Measurements from ENCODE around the gene PRELP.

Gene PRELP

DNA sequence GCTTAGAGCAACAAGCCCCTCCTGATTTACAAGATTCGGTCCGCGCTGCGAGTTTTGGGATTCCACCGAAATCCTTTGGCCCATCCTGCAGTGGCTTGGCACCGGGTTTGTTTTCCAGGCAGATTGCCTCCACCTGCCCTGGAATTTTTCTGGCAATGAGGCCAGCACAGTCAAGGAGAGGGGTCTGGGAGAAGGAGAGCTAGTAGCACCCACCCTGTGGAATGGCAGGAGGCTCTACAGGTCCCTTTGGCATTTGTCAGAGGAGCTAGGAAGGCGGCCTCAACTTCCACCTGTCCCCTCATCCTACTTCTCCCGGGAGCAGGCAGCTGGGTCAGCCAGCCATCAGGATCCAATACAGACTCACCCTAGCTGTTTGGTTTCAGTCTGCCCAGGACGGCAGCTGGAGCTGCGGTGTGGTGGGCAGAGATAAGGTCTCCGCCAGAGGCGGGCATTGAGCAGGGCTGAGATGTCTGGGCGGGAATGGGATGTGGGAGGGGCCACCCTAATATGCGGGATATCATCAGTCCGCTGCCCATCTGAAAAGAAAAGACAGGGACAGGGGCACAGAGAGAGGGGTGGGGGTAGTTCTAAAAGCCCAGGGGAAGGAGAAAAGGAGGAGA is 37.8 kb upstream of the PRELP start:
- no peak overlapping the region for H3K4me3 ChIP-seq (replicated peaks in 1 of 2; ENCODE audit: low read depth in 2 of 2, low read length in 2 of 2)
- TF ChIP-seq, protein P1, sequence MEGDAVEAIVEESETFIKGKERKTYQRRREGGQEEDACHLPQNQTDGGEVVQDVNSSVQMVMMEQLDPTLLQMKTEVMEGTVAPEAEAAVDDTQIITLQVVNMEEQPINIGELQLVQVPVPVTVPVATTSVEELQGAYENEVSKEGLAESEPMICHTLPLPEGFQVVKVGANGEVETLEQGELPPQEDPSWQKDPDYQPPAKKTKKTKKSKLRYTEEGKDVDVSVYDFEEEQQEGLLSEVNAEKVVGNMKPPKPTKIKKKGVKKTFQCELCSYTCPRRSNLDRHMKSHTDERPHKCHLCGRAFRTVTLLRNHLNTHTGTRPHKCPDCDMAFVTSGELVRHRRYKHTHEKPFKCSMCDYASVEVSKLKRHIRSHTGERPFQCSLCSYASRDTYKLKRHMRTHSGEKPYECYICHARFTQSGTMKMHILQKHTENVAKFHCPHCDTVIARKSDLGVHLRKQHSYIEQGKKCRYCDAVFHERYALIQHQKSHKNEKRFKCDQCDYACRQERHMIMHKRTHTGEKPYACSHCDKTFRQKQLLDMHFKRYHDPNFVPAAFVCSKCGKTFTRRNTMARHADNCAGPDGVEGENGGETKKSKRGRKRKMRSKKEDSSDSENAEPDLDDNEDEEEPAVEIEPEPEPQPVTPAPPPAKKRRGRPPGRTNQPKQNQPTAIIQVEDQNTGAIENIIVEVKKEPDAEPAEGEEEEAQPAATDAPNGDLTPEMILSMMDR (IDR thresholded peaks at IDR 0.05; ENCODE audit: low read depth, low read length): no peak

DNA sequence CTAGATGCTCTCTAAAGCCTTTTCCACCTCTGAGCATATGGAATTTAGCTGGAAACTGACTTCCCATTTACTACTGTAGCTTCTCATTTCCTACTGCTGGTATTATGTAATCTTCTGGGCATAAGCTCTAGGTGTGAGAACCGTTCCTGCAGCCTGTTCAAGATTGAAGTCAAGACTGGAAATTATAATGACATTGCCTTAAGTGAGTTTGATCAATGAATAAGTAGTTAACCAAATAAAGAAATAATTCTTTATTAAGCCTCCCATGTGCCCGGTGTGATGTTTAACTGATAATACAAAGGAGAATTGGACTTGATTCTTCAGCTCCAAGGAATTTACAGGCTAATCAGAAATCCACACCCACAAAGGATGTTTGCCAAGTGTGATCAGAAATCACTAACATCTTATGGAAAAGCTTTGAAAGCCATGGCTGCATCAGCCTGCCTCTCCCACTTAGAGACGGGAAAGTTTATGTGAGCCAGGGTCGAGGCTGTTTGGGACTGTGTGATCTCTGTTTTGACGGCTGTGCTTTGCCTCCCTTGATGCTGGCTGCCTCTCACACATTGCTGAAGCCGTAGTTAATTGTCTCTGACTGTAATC is 36.4 kb upstream of the PRELP start:
- H3K4me3 ChIP-seq (replicated peaks in 1 of 2; ENCODE audit: low read depth in 2 of 2, low read length in 2 of 2): no peak overlapping the region
- TF ChIP-seq, protein P1 (IDR thresholded peaks at IDR 0.05; ENCODE audit: low read depth, low read length): no peak
- DNase-seq (ENCODE audit: low read depth in 2 of 2): no peak

More for the DNA sequence above, 37.8 kb upstream of the PRELP start:
- no peak for DNase-seq (ENCODE audit: low read depth in 2 of 2)

DNA sequence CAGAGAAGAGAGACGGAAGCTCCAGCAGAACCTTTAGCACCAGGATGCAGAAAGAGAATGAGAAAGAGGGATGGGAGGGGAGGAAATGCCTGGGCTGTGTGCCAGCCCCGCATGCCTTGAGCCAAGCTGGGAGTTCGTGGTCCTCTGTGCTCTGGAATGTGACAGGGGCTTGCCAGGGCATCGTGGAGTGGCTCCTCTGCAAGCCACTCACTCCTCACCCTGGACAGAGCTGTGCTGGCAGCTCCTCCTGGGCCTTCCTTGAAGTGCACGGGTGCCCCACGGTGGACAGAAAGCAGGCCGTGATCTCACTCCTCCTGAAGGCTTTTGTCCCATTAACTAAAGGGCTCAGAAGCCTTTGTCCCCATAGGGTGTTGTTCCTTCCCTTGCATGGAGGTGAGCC is 34.8 kb upstream of the PRELP start:
- TF ChIP-seq, protein P1 (IDR thresholded peaks at IDR 0.05; ENCODE audit: low read depth, low read length): peak; percentile 60
- H3K4me3 ChIP-seq (replicated peaks in 1 of 2; ENCODE audit: low read depth in 2 of 2, low read length in 2 of 2): no peak overlapping the region
- DNase-seq (ENCODE audit: low read depth in 2 of 2): peak; percentile 70 to 95

DNA sequence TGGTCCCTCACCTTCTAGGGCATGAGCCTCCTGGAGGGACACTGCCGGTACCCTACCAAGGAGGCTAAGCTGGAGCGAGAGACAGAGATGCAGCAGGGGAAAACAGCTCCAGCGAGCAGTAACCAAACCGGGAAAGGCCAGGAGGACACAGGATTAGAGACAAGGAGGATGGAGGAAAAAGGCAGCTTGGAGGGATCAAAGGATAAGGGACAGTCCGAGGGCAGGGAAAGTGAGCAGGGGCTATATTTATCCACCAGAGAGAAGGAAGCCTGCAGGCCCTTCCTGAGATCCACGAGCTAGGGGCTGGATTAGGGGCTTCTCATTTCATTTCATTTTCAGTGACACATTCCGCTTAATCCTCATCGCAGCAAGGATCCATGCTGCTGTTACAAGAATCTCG is 33.8 kb upstream of the PRELP start:
- DNase-seq (ENCODE audit: low read depth in 2 of 2): no peak
- TF ChIP-seq, protein P1 (IDR thresholded peaks at IDR 0.05; ENCODE audit: low read depth, low read length): no peak
- H3K4me3 ChIP-seq (replicated peaks in 1 of 2; ENCODE audit: low read depth in 2 of 2, low read length in 2 of 2): no peak overlapping the region

DNA sequence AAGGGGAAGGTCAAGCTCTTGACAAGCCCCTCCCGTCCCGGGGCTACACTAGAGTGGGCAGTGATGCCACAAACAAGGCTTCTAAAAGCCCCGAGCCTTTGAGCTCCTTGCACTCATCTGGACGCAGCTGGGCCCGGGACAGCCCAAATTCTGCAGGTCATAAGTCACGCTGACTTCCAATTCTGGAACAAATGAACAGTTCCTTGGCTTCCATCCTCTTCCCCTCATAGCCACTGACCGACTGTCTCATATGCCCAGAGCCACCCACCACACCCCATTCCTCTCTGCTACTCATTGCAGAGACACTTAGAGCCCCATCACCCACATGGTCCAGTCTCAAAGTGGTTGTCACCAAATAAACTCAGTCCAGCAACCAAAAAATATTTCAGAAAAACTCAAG is 32.8 kb upstream of the PRELP start:
- H3K4me3 ChIP-seq (replicated peaks in 1 of 2; ENCODE audit: low read depth in 2 of 2, low read length in 2 of 2): no peak overlapping the region
- TF ChIP-seq, protein P1 (IDR thresholded peaks at IDR 0.05; ENCODE audit: low read depth, low read length): no peak
- DNase-seq (ENCODE audit: low read depth in 2 of 2): no peak

DNA sequence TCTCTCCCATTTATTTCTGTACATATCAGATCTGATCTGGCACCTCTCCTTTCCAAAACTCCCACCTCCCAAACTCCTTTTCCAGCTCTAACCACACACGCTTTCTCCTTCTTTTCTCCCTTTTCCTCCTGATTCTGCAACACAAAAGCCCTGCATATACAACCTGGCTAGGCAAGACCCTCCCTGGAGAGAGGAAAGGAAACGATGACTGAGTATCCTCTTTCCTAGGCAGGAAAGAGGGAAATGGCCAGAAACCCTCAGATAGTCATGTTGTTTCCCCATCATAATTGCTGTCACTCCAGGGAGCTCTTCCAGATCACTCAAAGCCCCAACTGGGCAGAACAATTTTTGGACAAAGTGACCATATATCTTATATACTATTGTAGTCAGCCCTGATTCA is 32.3 kb upstream of the PRELP start:
- TF ChIP-seq, protein P1 (IDR thresholded peaks at IDR 0.05; ENCODE audit: low read depth, low read length): no peak
- no peak overlapping the region for H3K4me3 ChIP-seq (replicated peaks in 1 of 2; ENCODE audit: low read depth in 2 of 2, low read length in 2 of 2)
- DNase-seq (ENCODE audit: low read depth in 2 of 2): no peak

All from cardiac fibroblast (primary cell).